ENCODE results near the gene LMAN2. TPM values are rescaled to one million over a fixed set of nuclear protein-coding genes. Genes with fewer than 3 reads are reported as not detected.
A peak's percentile ranks its signal among the peaks of the same experiment; 100 is the strongest.
"Not testable (repeated sequence)": the region's sequence is repeated elsewhere in the genome, so short reads cannot be mapped to it uniquely, and the experiment has no call there.

LMAN2 gene
- total RNA-seq, 1 experiment from 2014 or later: 144 TPM

DNA sequence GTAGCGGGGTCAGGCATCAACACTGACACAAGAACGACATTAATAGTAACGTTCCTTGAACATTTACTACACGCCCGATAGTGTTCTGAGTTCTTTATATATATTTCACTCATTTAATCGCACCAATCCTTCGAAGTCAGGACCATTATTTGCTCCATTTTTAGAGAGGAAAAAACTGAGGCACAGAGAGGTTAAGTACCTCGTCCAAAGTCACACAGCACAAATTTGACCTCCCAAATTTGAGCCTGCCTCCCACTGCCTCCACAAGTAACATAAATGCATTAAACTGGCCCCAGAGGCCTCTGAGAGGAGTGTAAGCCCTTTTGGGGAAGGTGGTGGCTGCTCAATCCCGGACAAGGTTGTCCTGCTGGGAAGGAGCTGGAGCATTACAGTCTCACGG is 12.1 kb upstream of the LMAN2 start:
- DNase-seq: no peak
- Histone ChIP-seq H3K4me1 (peaks cover 6% of the 10 kb centered on the region; the same call in 1 of the 2 replicates), H3K9me3 (replicated peaks) (no peaks in the 10 kb centered on the region), H3K36me3 (no peaks in the 10 kb centered on the region), H3K27me3 (peaks cover 12% of the 10 kb centered on the region), H3K4me3 (no peak overlapping the region), H3K27ac (no peak overlapping the region)

DNA sequence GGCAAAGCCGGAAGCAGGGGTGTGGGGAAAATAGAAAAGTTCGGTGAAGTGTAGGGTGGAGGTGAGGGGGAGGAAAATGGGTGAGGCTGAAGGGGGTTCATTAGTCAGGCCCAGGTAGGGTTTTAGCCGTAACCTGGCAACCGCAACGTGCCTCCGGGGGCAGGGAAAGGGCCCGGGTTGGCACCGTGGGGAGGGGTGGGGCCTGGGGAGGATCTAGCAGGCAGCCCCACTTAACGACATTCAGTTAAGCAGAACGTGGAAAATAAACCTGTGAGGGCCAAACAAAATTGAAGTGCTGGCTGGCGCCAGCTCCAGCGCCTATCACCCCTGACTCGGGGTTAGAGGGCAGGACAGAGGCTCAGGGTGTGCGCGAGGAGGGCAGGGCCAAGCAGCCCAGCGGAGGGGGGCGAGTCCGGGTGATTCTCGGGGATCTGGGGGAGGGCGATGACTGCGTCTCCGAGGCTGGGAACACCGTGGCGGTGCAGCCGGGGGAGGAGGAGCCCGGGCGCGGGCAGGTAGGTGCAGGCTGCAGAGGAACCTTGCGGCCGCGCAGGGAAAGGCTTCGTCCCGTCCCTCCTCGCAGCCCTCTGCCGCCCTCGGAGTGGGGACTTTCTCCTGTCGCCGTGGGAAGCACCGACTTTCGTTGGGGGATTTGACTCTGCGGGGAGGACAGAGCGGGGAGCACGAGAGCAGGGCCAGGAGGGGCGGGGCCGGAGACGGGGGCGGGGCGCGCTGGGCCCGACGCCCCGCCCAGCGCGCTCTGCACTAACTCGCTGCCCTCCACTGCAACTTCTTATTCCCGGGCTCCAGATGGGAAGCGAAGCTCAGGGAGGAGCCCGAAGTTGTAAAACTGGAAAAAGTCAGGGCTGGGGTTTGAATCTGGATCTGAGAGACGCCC is 11.4 kb upstream of the LMAN2 start:
- no peaks in the 10 kb centered on the region for H3K36me3 ChIP-seq
- no peak overlapping the region for H3K27ac ChIP-seq
- H3K4me3 ChIP-seq: no peak overlapping the region
- DNase-seq: peak in 1 of 2 experiments; percentile 35
- no peaks in the 10 kb centered on the region for H3K9me3 ChIP-seq (replicated peaks)
- peaks cover 13% of the 10 kb centered on the region; the same call in 1 of the 2 replicates for H3K4me1 ChIP-seq
- peaks cover 19% of the 10 kb centered on the region for H3K27me3 ChIP-seq

DNA sequence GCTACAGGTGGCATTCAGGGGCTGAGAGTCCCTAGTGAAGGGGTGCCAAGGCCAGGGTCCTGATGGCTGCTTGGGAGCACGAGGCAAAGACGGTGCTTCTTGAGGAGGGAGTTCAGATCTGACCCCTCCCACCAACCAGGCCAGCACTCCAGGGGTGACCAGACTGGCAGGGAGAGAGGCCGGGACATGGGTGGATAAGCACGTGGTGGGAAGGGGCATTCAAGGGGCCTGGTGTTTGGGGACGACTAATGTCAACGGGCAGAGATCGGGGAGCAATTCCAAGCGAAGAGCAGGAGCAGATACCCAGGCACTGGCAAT is 10.8 kb upstream of the LMAN2 start:
- peaks cover 23% of the 10 kb centered on the region for H3K27me3 ChIP-seq

DNA sequence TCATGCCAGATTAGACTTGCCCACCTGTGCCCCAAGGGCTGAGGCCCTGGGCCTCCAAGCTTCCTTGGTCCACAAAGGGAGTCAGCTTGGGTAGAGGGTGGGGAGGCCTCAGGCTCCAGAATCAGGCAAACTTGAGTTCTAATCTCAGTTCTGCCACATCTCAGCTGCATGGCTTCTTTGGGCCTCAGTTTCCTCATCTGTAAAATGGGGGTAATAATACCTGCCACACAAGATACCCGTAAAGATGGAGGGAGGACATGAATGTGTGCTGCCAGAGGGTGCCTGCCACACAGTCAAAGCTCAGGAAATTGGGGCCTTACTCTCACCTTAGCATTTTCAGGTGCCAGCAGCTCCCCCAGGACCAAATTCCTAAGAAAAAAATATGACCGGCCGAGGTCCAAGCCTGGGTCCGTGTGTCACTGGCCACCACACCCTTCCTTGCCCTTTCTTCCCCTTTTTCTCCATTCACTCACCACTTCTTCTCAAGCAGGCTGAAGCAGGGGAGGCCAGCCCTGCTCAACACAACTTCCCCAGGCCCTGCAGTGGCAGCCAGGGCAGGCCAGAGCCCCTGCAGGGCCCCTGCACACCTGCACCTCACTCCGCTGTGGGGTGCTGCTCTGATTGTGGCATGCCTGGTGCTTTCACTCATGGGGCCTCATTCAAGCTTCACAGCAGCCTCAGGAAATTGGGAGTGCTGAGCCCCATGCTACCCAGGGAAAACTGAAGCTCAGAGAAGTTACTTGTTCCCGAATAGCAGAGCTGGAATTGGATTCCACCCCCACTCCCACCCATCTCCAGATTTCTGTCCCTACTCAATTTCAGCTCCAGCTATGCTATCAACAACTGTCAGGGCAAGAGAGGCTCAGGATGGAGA is 10.2 kb upstream of the LMAN2 start:
- peaks cover 29% of the 10 kb centered on the region for H3K27me3 ChIP-seq
- no peak for DNase-seq

More for the DNA sequence above, 10.8 kb upstream of the LMAN2 start:
- Histone ChIP-seq H3K27ac (no peak overlapping the region), H3K9me3 (replicated peaks) (no peaks in the 10 kb centered on the region), H3K36me3 (no peaks in the 10 kb centered on the region), H3K4me1 (peaks cover 14% of the 10 kb centered on the region; the same call in 1 of the 2 replicates), H3K4me3 (no peak overlapping the region)
- no peak for DNase-seq

DNA sequence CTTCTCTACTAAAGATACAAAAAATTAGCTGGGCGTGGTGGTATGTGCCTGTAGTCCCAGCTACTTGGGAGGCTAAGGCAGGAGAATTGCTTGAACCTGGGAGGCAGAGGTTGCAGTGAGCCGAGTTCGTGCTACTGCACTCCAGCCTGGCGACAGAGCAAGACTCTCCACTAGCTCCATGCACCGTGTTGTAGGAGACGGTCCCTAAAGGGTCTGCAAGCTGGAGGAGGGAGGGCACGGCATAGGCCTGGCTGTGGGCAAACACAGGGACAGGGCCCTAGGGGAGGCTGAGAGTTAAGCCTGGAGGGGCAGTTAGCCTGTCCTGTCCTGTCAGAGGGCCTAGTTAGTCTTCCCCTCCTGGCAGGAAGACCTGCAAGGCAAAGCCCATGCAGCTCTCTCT is 9.3 kb upstream of the LMAN2 start:
- H3K27ac ChIP-seq; H3K9me3 ChIP-seq (replicated peaks); H3K4me1 ChIP-seq; H3K36me3 ChIP-seq; DNase-seq; H3K4me3 ChIP-seq: not testable (repeated sequence)
- peaks cover 30% of the 10 kb centered on the region for H3K27me3 ChIP-seq

More for the DNA sequence above, 10.2 kb upstream of the LMAN2 start:
- Histone ChIP-seq H3K4me3 (no peak overlapping the region), H3K9me3 (replicated peaks) (no peaks in the 10 kb centered on the region), H3K36me3 (no peaks in the 10 kb centered on the region), H3K4me1 (peaks cover 14% of the 10 kb centered on the region; the same call in 1 of the 2 replicates), H3K27ac (no peak overlapping the region)

DNA sequence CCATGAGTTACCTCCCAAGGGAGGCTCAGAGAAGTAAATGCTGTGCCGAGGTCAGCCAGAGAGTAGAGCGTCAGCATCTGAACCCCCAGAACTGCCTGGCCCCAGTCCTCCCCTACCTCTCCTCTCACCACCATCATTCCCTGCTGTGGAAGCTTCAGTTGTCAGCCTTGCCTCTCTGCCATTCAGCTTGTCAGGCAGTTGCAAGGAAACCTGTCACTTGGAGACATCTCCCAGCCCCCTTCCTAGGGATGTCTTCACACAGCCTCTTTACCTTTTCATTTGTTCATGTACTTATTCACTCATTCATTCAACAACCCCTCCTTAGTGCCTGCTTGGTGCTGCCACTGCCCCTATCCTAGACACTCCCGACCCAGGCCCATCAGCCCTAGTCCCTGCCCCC is 8.4 kb upstream of the LMAN2 start:
- no peak overlapping the region for H3K27ac ChIP-seq
- peaks cover 30% of the 10 kb centered on the region for H3K27me3 ChIP-seq
- H3K9me3 ChIP-seq (replicated peaks): no peaks in the 10 kb centered on the region
- H3K36me3 ChIP-seq: no peaks in the 10 kb centered on the region
- no peak for DNase-seq
- no peak overlapping the region for H3K4me3 ChIP-seq
- H3K4me1 ChIP-seq: peaks cover 8% of the 10 kb centered on the region; the same call in 1 of the 2 replicates

DNA sequence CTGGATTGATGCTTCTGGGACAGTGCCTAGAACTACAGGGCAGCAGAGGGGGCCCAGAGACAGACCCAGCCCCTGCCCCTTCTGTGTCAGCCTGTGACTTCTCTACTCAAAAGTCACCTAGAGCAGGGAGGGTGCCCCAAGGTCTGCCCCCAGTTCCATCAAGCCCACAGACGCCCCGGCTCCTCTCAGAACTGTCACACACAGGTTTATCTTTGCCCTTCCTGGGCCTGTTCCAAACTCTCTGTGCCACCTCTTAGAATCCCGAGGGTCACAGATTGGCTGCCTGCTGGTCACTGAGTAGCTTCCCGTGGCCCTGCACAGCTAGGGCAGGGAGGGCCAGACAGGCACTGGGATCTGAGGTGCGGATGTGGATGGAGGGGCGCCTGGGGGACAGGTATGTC is 8.0 kb upstream of the LMAN2 start:
- Histone ChIP-seq H3K36me3 (no peaks in the 10 kb centered on the region), H3K4me3 (no peak overlapping the region), H3K27me3 (peaks cover 30% of the 10 kb centered on the region), H3K4me1 (peaks cover 8% of the 10 kb centered on the region; the same call in 1 of the 2 replicates), H3K27ac (no peak overlapping the region), H3K9me3 (replicated peaks) (no peaks in the 10 kb centered on the region)
- DNase-seq: no peak

DNA sequence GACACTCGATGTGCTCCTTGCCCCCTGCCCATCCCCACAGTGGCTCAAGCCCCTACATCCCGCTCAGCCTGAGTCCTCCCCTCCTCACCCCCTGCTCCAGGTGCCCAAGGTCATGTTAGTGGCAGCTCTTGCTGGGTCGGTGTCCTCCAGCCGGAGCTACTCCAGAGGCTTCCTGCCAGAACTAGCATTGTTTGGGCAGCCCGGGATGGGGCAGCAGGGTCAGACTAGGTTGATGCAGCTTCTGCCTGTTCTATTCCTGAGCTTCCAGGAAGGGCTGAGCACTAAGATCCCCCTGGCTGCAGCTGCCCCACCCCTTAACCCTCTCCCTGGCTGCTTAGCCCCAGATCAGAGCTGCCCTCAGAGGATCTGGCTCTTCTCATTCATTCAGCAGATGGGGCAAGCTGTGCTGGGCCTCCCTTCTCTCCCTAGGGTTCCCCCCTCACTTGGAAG is 6.9 kb upstream of the LMAN2 start:
- H3K27ac ChIP-seq: no peak overlapping the region
- no peaks in the 10 kb centered on the region for H3K36me3 ChIP-seq
- no peaks in the 10 kb centered on the region for H3K9me3 ChIP-seq (replicated peaks)
- H3K4me1 ChIP-seq: peaks cover 8% of the 10 kb centered on the region; the same call in 1 of the 2 replicates
- H3K27me3 ChIP-seq: peaks cover 30% of the 10 kb centered on the region
- H3K4me3 ChIP-seq: no peak overlapping the region; the same call in 1 of the 2 replicates
- no peak for DNase-seq

DNA sequence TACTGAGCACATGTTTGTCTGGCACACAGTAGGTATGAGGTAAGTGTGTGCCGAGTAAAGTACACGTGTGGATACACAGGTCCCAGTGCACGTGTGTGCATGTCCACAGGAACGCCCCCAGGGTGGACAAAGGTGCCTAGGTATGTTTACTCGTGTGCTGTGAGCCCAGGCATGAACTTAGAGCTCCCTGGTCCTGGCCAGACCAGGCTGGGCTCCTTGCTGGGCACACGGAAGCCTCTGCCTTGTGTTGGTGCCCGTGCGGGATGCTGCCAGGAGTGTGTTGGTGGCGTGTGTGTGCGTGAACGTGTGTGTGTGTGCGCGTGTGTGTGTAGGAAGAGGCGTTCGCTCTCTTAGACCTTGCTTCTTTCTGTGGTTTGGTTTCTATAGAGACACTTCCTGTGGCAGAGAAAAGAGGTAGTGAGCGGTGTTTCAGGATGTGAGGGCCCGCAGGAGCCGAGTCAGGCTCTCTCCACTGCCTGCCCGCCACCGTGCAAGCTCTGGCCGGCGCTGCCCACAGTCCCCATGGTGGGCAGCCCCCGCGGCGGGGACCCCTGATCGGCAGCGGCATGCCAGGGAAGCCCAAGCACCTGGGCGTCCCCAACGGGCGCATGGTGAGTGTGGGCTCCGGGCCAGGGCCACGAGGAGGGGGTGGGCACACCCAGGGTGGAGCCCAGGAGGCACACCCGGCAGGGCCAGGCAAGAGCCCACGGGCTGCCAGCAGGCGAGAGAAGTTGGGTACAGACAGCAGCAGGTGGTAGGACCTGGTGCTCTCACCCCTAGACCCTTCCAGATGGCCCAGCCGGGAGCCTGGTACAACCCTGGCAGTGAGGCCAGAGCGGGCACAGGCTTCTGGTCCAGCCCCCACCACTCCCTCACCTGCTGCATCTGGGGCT is 6.2 kb upstream of the LMAN2 start, which contains the start of gene RGS14:
TSS of gene RGS14 (plus strand) at position 466 of the 893 bp plus-strand sequence. CDS start at position 567, 101 bp downstream.
- DNase-seq: peak; percentile 33 to 53
- H3K27me3 ChIP-seq: peaks cover 30% of the 10 kb centered on the region

DNA sequence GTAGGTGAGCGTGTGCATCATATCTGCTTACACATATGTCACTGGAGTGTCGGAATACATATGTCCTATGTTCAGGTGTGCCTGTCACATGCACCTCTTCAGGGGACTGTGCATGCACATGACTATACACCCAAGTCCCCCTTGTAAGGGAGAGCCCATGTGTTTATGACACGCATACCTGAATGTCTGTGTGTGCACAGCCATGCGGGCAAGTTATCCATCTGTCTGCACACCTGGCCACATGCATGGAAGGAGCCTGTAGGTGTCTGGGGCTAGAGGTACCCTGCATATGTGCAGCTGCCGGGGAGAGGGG is 5.6 kb upstream of the LMAN2 start:
- no peak for DNase-seq
- Histone ChIP-seq H3K9me3 (replicated peaks) (no peaks in the 10 kb centered on the region), H3K36me3 (no peaks in the 10 kb centered on the region), H3K4me1 (peaks cover 8% of the 10 kb centered on the region; the same call in 1 of the 2 replicates), H3K27me3 (peaks cover 30% of the 10 kb centered on the region), H3K27ac (no peak overlapping the region), H3K4me3 (no peak overlapping the region)

More for the DNA sequence above, 6.2 kb upstream of the LMAN2 start, which contains the start of gene RGS14:
- H3K9me3 ChIP-seq (replicated peaks): no peaks in the 10 kb centered on the region
- H3K27ac ChIP-seq: no peak within 1 kb of the TSS
- no peaks in the 10 kb centered on the region for H3K36me3 ChIP-seq
- peaks cover 8% of the 10 kb centered on the region; the same call in 1 of the 2 replicates for H3K4me1 ChIP-seq
- peak within 1 kb of the TSS; percentile 44 for H3K4me3 ChIP-seq

DNA sequence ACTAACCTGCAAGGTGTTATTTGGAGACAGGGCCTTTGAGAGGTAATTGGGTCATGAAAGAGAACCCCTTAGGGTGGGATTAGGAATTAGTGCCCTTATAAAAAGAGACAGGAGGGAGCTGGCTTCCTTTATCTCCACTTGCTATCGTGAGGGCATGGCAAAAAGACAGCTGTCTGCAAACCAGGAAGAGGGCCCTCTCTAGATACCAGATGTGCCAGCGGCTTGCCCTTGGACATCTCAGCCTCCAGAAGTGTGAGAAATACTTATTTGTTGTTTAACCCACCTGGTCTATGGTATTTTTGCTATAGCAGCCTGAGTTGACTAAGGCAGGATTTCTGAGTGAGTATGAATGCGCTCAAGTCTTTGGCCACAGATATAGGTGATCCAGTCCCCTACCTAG is 5.3 kb upstream of the LMAN2 start:
- H3K9me3 ChIP-seq (replicated peaks): no peaks in the 10 kb centered on the region
- peaks cover 8% of the 10 kb centered on the region; the same call in 1 of the 2 replicates for H3K4me1 ChIP-seq
- H3K27ac ChIP-seq: no peak overlapping the region
- no peak overlapping the region for H3K4me3 ChIP-seq
- no peak for DNase-seq
- peaks cover 30% of the 10 kb centered on the region for H3K27me3 ChIP-seq
- no peaks in the 10 kb centered on the region for H3K36me3 ChIP-seq

DNA sequence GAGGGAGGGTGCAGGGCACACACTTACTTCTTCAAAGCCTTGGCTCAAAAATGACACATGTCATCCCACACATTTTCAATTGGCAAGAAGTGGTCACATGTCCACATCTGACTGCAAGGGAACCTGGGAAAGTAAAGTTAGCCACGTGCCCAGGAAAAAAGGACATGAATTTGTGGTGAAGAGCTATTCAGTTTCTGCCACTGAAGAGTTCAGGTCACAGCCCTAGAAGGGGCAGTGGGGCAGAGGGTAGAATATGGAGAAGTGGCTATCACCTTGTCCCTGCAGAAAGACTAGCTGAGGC is 4.3 kb upstream of the LMAN2 start:
- Histone ChIP-seq H3K4me3 (no peak overlapping the region), H3K9me3 (replicated peaks) (no peaks in the 10 kb centered on the region), H3K27me3 (peaks cover 30% of the 10 kb centered on the region), H3K27ac (no peak overlapping the region), H3K4me1 (peaks cover 8% of the 10 kb centered on the region; the same call in 1 of the 2 replicates), H3K36me3 (no peaks in the 10 kb centered on the region)
- no peak for DNase-seq

DNA sequence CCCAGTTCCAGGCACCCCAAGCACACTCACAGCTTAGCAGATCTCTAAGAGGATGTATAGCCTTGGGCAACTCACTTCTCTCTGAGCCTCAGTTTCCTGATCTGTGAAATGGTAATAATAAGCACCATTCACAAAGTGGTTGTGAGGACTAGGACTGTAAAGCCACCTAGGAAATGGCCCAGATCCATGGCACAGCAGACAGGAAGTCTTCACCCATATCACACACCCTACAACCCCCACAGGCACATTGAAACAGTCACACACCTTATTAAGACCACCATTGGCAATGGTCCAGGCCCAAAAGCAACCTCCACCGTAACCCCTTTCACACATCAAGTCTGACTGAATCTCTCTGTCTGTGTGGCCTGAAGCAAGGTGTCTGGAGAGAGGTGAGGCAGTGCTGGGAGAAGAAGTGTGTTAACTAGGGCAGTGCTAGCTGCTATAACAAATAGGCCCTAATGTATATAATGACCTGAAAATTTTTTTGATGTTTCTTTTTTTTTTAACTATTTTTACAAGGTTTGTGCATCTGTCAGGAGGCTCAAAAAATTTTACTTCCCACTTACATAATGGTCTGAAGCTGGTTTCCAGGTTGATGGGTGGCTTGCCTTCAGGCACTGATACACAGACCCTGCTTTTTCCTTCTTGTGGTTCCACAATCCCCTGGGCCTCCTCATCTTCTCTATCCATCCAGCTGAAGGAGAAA is 3.8 kb upstream of the LMAN2 start:
- Histone ChIP-seq H3K4me1 (peaks cover 13% of the 10 kb centered on the region; the same call in 1 of the 2 replicates), H3K4me3 (no peak overlapping the region), H3K27ac (no peak overlapping the region), H3K27me3 (peaks cover 30% of the 10 kb centered on the region), H3K9me3 (replicated peaks) (no peaks in the 10 kb centered on the region), H3K36me3 (no peaks in the 10 kb centered on the region)
- DNase-seq: no peak

DNA sequence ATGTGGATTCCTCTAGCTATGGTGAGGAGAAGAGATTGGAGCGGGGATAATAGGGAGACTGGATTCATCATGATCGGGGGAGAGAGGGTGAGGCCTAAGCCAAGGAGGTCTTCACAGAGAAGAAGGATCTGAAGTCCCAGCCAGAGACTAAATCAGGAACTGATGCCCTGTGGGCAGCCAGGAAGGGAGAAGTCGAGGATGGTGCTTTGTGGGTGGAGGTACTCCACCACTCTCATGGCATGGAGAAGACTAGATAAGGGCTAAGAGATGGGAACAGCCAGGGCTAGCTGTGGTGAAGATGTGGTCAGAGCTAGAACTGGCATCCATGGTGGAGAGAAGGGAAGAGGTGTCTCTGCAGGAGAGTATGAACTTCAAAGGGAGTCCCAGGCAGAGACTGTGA is 3.2 kb upstream of the LMAN2 start:
- Histone ChIP-seq H3K27me3 (peaks cover 29% of the 10 kb centered on the region), H3K36me3 (no peaks in the 10 kb centered on the region), H3K9me3 (replicated peaks) (no peaks in the 10 kb centered on the region), H3K4me1 (peaks cover 14% of the 10 kb centered on the region; the same call in 1 of the 2 replicates), H3K4me3 (no peak overlapping the region), H3K27ac (no peak overlapping the region)
- no peak for DNase-seq
